Measurements from ENCODE around the gene CR1. TPM values are rescaled to one million over a fixed set of nuclear protein-coding genes. Genes with fewer than 3 reads are reported as not detected.

Gene CR1
- total and polyA plus RNA-seq, 2 experiments from 2014 or later: 0.65 to 0.76 TPM

GRCh38 chr1:207497941-207498340, 2.0 kb downstream of the CR1 start:
- H4K20me1 ChIP-seq (replicated peaks; ENCODE audit: insufficient read depth): no peaks in the 10 kb centered on the region
- Mint-ChIP-seq H3K27ac (no peak overlapping the region), H3K4me3 (no peak overlapping the region), H3K36me3 (ENCODE audit: low read depth) (no peaks in the 10 kb centered on the region), H3K4me1 (peaks cover 6% of the 10 kb centered on the region), H3K9me3 (no peaks in the 10 kb centered on the region), H3K27me3 (ENCODE audit: insufficient read depth, low read depth, poor library complexity) (peaks cover 27% of the 10 kb centered on the region)
- H3K4me1 ChIP-seq (ENCODE audit: insufficient read depth): peaks cover 5% of the 10 kb centered on the region
- TF ChIP-seq REST (IDR thresholded peaks at IDR 0.05; ENCODE audit: unreplicated experiment): no peak
- TF ChIP-seq NANOG (IDR thresholded peaks at IDR 0.05; ENCODE audit: borderline replicate concordance): no peak
- no peak for TF ChIP-seq EZH2phosphoT487 (IDR thresholded peaks at IDR 0.05; ENCODE audit: unreplicated experiment)
- no peak for TF ChIP-seq JUNB (IDR thresholded peaks at IDR 0.05; ENCODE audit: unreplicated experiment)
- no peak for TF ChIP-seq ZNF331 (CRISPR knock-in tag; IDR thresholded peaks at IDR 0.05; ENCODE audit: low read depth)
- H3K9me2 ChIP-seq (ENCODE audit: insufficient read depth): no peaks in the 10 kb centered on the region
- no peaks in the 10 kb centered on the region for H3K36me3 ChIP-seq (ENCODE audit: insufficient read depth)
- H3F3A ChIP-seq (replicated peaks; ENCODE audit: low read depth): 0 out of 2 replicates have a peak, but pooled peaks cover 4% of the 10 kb centered on the region
- no peak overlapping the region for H3K4me2 ChIP-seq
- no peak overlapping the region for H3K4me3 ChIP-seq
- no peak for DNase-seq (ENCODE audit: low spot score)
- H3K27me3 ChIP-seq (ENCODE audit: insufficient read depth): peaks cover 41% of the 10 kb centered on the region
- no peak for ATAC-seq
- no peaks in the 10 kb centered on the region for H3K79me2 ChIP-seq (replicated peaks; ENCODE audit: insufficient read depth)
- H2AFZ ChIP-seq: no peak overlapping the region
- no peak overlapping the region for H3K27ac ChIP-seq (ENCODE audit: low read depth)

- Histone ChIP-seq H3K36me3 (ENCODE audit: insufficient read depth) (no peaks in the 10 kb centered on the region), H3K9me2 (ENCODE audit: insufficient read depth) (no peaks in the 10 kb centered on the region), H3K4me2 (no peak overlapping the region), H3F3A (replicated peaks; ENCODE audit: low read depth) (0 out of 2 replicates have a peak, but pooled peaks cover 4% of the 10 kb centered on the region), H3K27me3 (ENCODE audit: insufficient read depth) (peaks cover 38% of the 10 kb centered on the region), H3K27ac (ENCODE audit: low read depth) (no peak overlapping the region), H3K4me1 (ENCODE audit: insufficient read depth) (peaks cover 5% of the 10 kb centered on the region), H2AFZ (no peak overlapping the region), H3K4me3 (no peak overlapping the region), H3K79me2 (replicated peaks; ENCODE audit: insufficient read depth) (no peaks in the 10 kb centered on the region), H4K20me1 (replicated peaks; ENCODE audit: insufficient read depth) (no peaks in the 10 kb centered on the region)
- TF ChIP-seq JUNB (IDR thresholded peaks at IDR 0.05; ENCODE audit: unreplicated experiment) (no peak), EZH2 (IDR thresholded peaks at IDR 0.05; ENCODE audit: low read depth, unreplicated experiment) (no peak), CTCF (conservative IDR thresholded peaks at IDR 0.05; ENCODE audit: low read depth in 2 of 2) (peak; percentile 94 to 98)
- Mint-ChIP-seq H3K4me1 (peaks cover 6% of the 10 kb centered on the region), H3K9me3 (no peaks in the 10 kb centered on the region), H3K27ac (no peak overlapping the region), H3K36me3 (ENCODE audit: low read depth) (no peaks in the 10 kb centered on the region), H3K4me3 (no peak overlapping the region), H3K27me3 (ENCODE audit: insufficient read depth, low read depth, poor library complexity) (peaks cover 27% of the 10 kb centered on the region)
- DNase-seq (ENCODE audit: low spot score): peak; percentile 84
- peak; percentile 45 for ATAC-seq
These were observed 3.6 kb downstream of the CR1 start for GRCh38 chr1:207499573-207499972.

Measured in GM23338 (cell line).